Esophagus muscularis mucosa (tissue), 4 donors: Measurements from ENCODE around the gene ITPKC.

Source experiments
- CTCF ChIP-seq, 3 experiments: fragments of 200-600 bp in 2 of 3; fragments of 450-650 bp in 1 of 3; sonication (generic) in 2 of 3; IDR thresholded peaks; one replicate each; pipeline ENCODE4 v1.5.1; 2017 to 2019; ENCODE audit warnings: antibody characterized with exemption in 3 of 3, mild to moderate bottlenecking in 2 of 3, moderate library complexity in 1 of 3
- EP300 ChIP-seq: sonication (generic); formaldehyde crosslinking; IDR thresholded peaks from one replicate; pipeline ENCODE4 v1.6.1; 2017; ENCODE audit warnings: antibody characterized with exemption
- POLR2A ChIP-seq: fragments of 450-650 bp; IDR thresholded peaks from one replicate; pipeline ENCODE4 v1.6.1; 2017; ENCODE audit warnings: antibody characterized with exemption, moderate library complexity, mild to moderate bottlenecking, low read depth
- POLR2AphosphoS5 ChIP-seq, 2 donors: sonication (generic); formaldehyde crosslinking; IDR thresholded peaks; one replicate each; pipeline ENCODE4 v1.6.1; 2017; ENCODE audit warnings: antibody characterized with exemption in 2 of 2

GRCh38 chr19:40777645-40777936, 60.7 kb downstream of the ITPKC start:
- TF ChIP-seq CTCF (IDR thresholded peaks at IDR 0.05) (no peak), POLR2AphosphoS5 (IDR thresholded peaks at IDR 0.05) (no peak), EP300 (no peak), POLR2A (no peak)
